Activated CD4-positive, alpha-beta T cell treated with anti-CD3 and anti-CD28 coated beads, Interleukin-2, amount 10 ng/mL, durations not matched to agents 24 days and 14 days (primary cell): ENCODE measurements around the gene C8B. TPM values are rescaled to one million over a fixed set of nuclear protein-coding genes. Genes with fewer than 3 reads are reported as not detected.

Experiments
- DNase-seq: peaks from one replicate; pipeline ENCODE4 v3.0.0; 2022
- H3K27ac Mint-ChIP-seq: one replicate; pipeline ENCODE4 v1.8.0; 2022; ENCODE audit warnings: mild to moderate bottlenecking, mixed read lengths
- H3K27me3 Mint-ChIP-seq: one replicate; pipeline ENCODE4 v1.8.0; 2022; ENCODE audit warnings: mixed read lengths
- H3K36me3 Mint-ChIP-seq: one replicate; pipeline ENCODE4 v1.8.0; 2022; ENCODE audit warnings: low read depth, mild to moderate bottlenecking, mixed read lengths
- H3K4me1 Mint-ChIP-seq: one replicate; pipeline ENCODE4 v1.8.0; 2021; ENCODE audit warnings: mixed read lengths
- H3K4me3 Mint-ChIP-seq: one replicate; pipeline ENCODE4 v1.8.0; 2022; ENCODE audit warnings: mild to moderate bottlenecking, moderate library complexity, mixed read lengths
- H3K9me3 Mint-ChIP-seq: one replicate; pipeline ENCODE4 v1.8.0; 2021; ENCODE audit warnings: mixed read lengths
- intact Hi-C: fragments of 100-400 bp; cut with micrococcal nuclease; formaldehyde crosslinking; loops from one replicate; pipeline ENCODE4 v1.15.1; 2023
- total RNA-seq: library from RNA; stranded (reverse); gene quantifications from 2 replicates; pipeline ENCODE4 v1.2.3, GENCODE V29; 2022

Gene C8B
- total RNA-seq, 1 donor from 2014 or later = not detected

DNA sequence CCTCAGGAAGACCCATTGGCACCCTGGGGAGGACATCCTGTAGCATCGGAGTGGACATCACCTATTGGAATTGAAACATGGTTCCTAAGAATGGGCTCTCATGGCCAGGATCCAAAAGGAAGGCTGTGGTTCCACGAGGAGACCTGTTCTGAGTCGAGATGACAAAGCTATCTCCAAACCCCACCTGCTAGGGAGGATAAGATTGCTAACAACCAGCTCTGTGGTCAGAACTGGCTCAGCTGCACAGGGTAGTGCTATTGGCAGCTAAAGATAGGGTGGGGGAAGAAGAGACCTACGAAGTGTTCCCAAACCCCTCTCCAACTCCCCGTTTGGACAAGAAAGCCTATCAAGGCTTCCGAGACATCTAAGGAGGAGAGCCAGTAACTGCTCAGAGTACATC lies 17.7 kb upstream of the C8B start:
- Mint-ChIP-seq H3K9me3 (no peaks in the 10 kb centered on the region), H3K36me3 (no peaks in the 10 kb centered on the region), H3K27ac (no peak overlapping the region), H3K4me3 (no peak overlapping the region), H3K4me1 (no peaks in the 10 kb centered on the region), H3K27me3 (no peaks in the 10 kb centered on the region)
- DNase-seq = no peak
- intact Hi-C loops = no loop called here

DNA sequence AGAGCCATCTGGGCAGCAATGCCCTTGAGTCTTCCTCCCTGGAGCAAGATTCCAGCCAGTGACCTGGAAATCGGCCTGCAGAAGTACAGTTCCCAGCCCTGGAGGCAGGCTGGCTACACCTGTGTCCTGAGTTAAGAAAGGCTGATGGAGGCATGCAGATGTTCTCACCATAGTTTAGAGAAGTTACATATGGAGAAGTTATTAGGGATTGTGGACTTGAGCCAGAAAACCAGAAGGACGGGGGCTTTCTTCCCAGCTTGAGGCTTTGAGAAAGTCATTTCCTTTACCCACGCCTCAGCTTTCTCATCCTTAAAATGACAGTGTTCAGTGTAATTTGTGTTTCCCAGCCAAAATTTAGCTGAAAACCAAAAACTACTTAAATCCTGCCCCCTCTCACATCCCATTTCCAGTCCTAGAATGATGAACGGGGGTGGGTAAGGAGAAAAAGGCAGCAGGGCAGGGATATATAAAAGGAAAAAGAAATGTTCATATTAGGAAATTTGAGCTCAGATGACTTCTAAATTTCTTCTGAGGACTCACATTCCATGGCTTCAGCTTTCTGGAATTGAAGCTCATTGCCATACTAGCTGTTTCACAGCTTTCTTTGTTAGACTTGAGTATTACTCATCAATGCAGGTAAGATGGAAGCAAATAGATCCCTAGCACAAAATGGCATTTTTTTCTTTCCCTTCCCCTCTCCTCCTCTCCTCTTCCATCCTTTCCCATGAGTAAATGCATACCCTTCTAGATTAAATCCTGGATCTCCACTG lies 14.4 kb upstream of the C8B start:
- Mint-ChIP-seq H3K27me3 (no peaks in the 10 kb centered on the region), H3K36me3 (no peaks in the 10 kb centered on the region), H3K27ac (no peak overlapping the region), H3K4me1 (no peaks in the 10 kb centered on the region), H3K4me3 (no peak overlapping the region), H3K9me3 (no peaks in the 10 kb centered on the region)
- intact Hi-C loops = no loop called here
- DNase-seq = no peak

DNA sequence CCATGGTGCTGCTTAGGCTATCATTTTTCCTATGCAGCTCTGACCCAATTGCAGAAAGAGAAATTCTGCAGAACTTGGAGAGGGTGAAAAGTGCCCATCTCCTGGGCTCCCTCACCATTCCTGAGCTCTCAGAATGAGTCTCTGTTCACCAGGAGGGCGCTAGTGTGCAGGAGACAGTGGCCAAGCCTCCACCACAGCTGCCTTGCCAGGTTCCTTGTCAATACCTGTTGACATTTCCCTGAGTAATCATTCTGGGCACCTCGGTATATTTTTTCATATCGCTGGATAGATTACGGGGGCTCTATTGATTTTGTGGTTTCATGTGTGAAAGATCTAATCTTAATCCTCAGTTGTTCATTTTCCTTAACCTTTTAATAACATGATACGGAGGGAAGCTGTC lies 13.0 kb upstream of the C8B start:
- Mint-ChIP-seq H3K27ac (no peak overlapping the region), H3K4me1 (no peaks in the 10 kb centered on the region), H3K4me3 (no peak overlapping the region), H3K9me3 (no peaks in the 10 kb centered on the region), H3K27me3 (no peaks in the 10 kb centered on the region), H3K36me3 (no peaks in the 10 kb centered on the region)
- no peak for DNase-seq
- intact Hi-C loops = no loop called here

DNA sequence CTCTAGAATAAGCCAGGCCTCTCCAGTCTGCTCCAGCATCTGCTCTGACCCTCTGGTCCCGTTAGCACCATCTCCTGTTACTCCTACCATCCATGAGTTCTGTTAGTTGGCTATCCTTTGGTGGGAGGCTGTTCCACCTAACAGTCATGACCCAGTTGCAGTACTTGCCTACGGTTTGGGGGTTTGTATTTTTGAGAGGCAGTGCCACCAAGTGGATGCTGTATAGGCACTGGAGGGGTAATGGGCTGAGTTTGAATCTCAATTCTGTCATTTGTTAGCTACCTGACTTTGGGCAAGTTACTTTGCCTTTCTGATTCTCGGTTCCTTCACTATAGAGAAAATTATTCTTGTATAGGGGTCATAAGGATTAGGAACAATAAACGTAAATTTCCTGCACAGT lies 12.1 kb upstream of the C8B start:
- no peak overlapping the region for H3K27ac Mint-ChIP-seq
- intact Hi-C loops = no loop called here
- no peaks in the 10 kb centered on the region for H3K27me3 Mint-ChIP-seq
- no peaks in the 10 kb centered on the region for H3K36me3 Mint-ChIP-seq
- DNase-seq = no peak
- H3K4me3 Mint-ChIP-seq = no peak overlapping the region
- no peaks in the 10 kb centered on the region for H3K4me1 Mint-ChIP-seq
- H3K9me3 Mint-ChIP-seq = no peaks in the 10 kb centered on the region

DNA sequence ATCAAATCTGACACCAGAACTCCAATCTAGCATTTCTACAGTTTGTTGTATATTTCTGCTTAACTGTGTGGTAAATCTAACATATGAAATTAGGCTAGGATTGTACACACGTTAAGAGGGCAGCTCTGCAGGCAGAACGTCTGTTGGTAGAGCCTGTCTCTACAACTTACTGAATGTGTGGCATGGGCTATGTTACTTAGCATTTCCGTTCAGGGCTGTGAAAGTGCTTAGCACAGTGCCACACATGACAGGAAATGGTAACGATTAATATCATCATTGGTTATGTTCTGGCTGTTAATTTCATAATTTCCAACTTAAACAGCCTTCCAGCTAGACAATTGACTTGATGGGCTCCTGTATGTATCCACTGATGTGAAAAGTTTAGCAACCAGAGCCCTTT lies 9.6 kb upstream of the C8B start:
- Mint-ChIP-seq H3K27ac (no peak overlapping the region), H3K4me1 (no peaks in the 10 kb centered on the region), H3K27me3 (no peaks in the 10 kb centered on the region), H3K36me3 (no peaks in the 10 kb centered on the region), H3K4me3 (no peak overlapping the region), H3K9me3 (no peaks in the 10 kb centered on the region)
- no peak for DNase-seq
- intact Hi-C loops = no loop called here

DNA sequence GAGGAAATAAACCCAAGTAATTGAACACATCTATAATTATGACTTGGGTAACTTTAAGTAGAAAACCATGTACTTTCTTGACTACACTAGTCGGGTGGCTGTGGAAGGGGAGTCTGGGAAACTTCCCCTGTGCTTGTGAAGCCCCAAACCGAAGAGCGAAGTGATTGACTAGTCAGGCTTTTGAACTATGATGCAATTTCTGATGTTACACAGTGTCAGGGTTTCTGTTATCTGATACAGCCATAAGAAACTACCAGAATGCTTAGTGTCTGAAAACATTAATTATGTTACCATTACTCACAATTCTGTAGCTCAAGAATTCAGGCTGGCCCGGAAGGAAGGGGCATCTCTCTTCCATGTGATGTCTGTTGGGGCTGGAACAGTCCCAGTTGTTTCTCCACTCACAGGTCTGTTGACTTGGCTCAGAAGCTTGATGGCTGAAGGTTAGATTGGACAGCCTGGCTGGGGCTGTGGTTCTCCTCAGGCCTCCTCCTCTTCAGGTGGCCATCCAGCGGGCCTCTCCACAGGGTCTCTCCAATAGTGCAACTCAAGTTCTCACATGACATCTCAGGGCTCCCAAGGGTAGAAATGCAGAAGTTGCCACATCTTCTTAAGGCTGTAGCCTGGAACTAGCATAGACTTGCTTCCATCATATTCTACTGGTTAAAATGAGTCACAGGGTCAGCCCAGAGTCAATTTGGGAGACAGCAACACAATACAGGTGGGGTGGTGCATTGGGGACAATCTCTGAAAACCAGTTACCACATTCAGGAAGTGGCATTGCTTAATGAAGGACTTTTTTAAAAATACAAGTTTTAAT lies 8.3 kb upstream of the C8B start:
- Mint-ChIP-seq H3K9me3 (no peaks in the 10 kb centered on the region), H3K27ac (no peak overlapping the region), H3K4me1 (no peaks in the 10 kb centered on the region), H3K4me3 (no peak overlapping the region), H3K27me3 (no peaks in the 10 kb centered on the region), H3K36me3 (no peaks in the 10 kb centered on the region)
- DNase-seq = no peak
- intact Hi-C loops = no loop called here

DNA sequence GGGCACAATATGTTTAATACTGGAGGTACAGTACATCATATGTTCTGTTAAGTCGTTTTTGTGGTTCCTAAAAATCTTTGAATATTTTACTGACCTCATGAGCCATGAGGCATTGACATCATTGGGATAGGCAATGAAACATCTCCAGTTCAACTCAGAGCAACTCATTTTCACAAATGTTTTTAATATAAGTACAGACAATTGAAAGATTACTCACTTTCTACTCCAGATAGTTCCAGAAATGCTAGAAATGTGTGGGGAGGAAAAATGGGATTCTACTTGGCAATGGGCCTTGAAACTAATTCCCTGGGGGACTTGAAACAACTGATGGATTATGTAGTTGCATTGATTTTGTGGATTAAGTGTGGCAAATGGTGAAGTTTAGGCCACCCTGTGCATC lies 7.2 kb upstream of the C8B start:
- Mint-ChIP-seq H3K36me3 (no peaks in the 10 kb centered on the region), H3K27ac (no peak overlapping the region), H3K4me3 (no peak overlapping the region), H3K4me1 (no peaks in the 10 kb centered on the region), H3K9me3 (no peaks in the 10 kb centered on the region), H3K27me3 (no peaks in the 10 kb centered on the region)
- no peak for DNase-seq
- intact Hi-C loops = no loop called here

DNA sequence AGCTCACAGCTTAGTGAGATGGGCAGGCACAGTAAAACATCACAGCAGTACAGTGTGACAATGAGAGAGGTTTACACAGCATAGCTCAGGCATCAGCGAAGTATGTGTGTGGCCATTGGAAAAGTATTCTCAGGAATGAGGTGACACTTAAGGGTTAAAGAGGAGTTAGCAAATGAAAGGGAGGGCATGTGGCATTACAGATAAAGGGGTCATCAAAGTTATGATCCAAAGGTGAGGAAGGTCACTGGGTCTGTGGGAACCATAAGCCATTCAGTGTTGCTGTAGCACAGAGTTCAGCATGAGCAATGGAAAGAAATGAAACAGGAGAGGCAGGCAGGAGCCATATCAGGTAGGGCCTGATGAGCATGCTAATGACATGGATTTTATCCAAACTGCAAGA lies 4.5 kb upstream of the C8B start:
- no peaks in the 10 kb centered on the region for H3K4me1 Mint-ChIP-seq
- H3K4me3 Mint-ChIP-seq = no peak overlapping the region
- no peaks in the 10 kb centered on the region for H3K36me3 Mint-ChIP-seq
- no peaks in the 10 kb centered on the region for H3K27me3 Mint-ChIP-seq
- no peak overlapping the region for H3K27ac Mint-ChIP-seq
- no peak for DNase-seq
- intact Hi-C loops = no loop called here
- no peaks in the 10 kb centered on the region for H3K9me3 Mint-ChIP-seq

DNA sequence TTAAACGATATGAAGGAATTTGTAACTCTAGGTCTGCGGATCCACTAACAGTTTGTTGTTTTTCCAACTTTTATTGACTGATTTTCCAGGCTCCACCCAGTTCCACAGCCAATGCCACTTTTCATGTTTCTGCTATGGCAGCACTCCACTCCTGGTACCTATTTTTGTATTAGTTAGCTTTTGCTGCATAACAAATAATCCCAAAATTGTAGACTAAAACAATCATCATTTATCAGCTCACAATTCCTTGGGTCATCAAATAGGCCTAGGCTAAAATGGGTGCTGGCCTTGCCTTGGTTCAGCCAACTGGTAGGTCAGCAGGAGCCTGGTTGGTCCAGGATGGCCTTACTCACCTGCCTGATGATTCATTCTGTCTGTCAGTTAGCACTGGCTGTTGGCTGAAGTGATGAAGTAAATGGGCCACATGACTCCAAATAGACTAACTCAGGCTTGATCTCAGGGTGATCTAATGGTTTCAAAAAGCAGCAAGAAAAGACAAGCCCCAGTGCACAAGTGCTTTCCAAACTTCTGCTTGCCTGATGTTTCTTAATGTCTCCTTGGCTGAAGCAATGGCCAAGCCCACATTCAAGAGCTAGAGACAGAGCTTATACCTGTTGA lies 3.2 kb upstream of the C8B start:
- Mint-ChIP-seq H3K27me3 (no peaks in the 10 kb centered on the region), H3K4me3 (no peak overlapping the region), H3K27ac (no peak overlapping the region), H3K4me1 (no peaks in the 10 kb centered on the region), H3K36me3 (no peaks in the 10 kb centered on the region), H3K9me3 (no peaks in the 10 kb centered on the region)
- intact Hi-C loops = no loop called here
- DNase-seq = no peak

DNA sequence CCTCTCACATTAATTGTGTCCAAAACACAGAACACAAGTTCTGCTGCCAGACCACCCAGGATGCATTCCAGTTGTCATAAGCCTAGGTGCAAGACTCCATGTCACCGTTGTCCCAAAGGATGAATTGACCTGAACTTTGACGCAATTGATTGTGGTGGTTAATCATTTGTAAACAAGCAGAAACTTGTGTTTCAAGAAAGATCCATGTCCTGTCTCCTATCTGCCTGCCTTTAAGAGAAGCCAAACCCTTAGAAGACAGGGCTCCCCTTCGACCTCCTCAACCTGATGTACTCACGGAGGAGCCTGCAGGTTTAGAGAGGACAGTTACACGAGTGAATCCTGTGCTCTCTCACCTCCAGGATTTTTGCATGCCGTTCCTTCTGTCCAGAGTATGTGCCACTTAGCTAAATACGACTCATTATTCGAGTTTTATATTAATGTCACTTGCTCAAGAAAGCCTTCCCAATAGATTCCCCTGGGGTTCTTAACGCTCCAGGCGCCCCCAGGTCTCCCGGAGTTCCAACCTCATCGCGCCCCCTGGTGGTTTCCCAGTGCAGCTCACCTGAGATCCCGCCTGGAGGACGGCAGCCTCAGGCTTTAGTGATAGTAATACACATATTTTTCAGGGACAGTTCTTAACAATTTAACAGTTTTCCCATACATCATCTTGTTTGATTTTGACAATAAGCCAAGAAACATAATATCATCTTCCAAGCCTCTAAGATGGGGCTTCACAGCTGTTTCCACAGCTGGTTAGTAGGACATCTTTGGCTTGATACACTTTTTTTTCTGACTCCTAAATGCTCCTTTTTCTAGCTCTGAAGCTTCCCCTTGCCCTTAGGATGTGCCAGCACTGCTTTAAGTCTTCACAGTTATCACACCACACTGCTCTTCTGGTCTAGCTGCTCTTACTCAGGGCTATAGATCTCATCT lies 2.4 kb upstream of the C8B start:
- no peaks in the 10 kb centered on the region for H3K27me3 Mint-ChIP-seq
- DNase-seq = no peak
- H3K9me3 Mint-ChIP-seq = no peaks in the 10 kb centered on the region
- H3K36me3 Mint-ChIP-seq = no peaks in the 10 kb centered on the region
- intact Hi-C loops = no loop called here
- no peaks in the 10 kb centered on the region for H3K4me1 Mint-ChIP-seq
- H3K27ac Mint-ChIP-seq = no peak overlapping the region
- H3K4me3 Mint-ChIP-seq = no peak overlapping the region

DNA sequence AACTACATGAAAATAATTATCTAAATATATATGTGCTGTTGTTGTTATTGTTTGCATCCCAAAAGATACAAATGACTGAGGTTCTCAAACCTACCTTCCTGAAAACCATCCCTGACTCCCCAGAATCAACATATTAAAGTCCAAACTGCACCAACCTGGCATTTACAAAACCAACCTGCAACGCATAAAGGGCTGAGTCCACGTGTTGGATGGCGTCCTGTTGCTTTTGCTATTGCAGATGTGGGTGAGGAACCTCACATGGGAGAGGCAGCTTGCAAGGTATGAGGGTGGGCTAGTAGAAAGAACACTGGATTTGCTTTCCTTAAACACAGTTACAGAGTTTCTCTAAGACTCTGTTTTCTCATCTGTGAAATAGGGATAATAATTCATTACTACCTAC lies 1.5 kb upstream of the C8B start:
- Mint-ChIP-seq H3K4me3 (no peak overlapping the region), H3K4me1 (no peaks in the 10 kb centered on the region), H3K36me3 (no peaks in the 10 kb centered on the region), H3K9me3 (no peaks in the 10 kb centered on the region), H3K27me3 (no peaks in the 10 kb centered on the region), H3K27ac (no peak overlapping the region)
- DNase-seq = no peak
- intact Hi-C loops = no loop called here

DNA sequence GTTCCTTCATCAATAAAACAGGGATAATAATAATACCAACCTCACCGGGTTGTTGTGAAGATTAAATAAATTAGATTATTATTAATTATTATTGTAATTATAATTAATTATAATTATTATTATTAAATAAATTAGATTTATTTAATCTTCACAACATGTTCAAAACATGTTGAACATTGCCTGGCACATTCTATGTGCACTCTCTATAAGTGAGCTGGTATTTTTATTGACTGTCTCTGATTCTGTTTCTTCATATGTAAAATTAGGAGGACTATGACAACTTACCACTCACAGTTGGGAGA lies 834 bp upstream of the C8B start:
- Mint-ChIP-seq H3K4me1 (no peaks in the 10 kb centered on the region), H3K27me3 (no peaks in the 10 kb centered on the region), H3K36me3 (no peaks in the 10 kb centered on the region), H3K4me3 (no peak overlapping the region), H3K27ac (no peak overlapping the region), H3K9me3 (no peaks in the 10 kb centered on the region)
- no peak for DNase-seq
- intact Hi-C loops = no loop called here

DNA sequence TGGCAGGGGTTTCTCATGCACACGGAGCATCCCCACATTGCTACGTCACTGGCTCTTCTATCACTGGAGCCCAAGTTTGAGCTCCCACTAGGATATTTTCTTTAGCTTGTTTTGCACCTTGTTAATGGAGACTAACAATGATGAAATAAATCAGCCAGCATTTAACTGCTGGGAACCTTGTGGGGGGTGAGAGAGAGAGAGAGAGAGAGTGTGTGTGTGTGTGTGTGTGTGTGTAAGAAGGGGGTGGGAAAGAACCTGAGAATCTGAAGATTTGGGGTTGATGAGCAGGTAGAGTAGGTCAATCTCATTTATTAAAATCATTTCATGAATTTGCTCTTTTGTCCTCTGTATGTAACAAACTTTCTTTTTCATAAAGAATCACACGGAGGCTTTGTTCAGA lies 624 bp downstream of the C8B start:
- H3K27ac Mint-ChIP-seq = no peak overlapping the region
- H3K27me3 Mint-ChIP-seq = no peaks in the 10 kb centered on the region
- DNase-seq = no peak
- no peak overlapping the region for H3K4me3 Mint-ChIP-seq
- H3K9me3 Mint-ChIP-seq = no peaks in the 10 kb centered on the region
- no peaks in the 10 kb centered on the region for H3K4me1 Mint-ChIP-seq
- no peaks in the 10 kb centered on the region for H3K36me3 Mint-ChIP-seq
- intact Hi-C loops = no loop called here
